Ishikawa (cell line): ENCODE data around the gene SUCNR1.

Experiments used
- CEBPB ChIP-seq: IDR thresholded peaks from 2 replicates; pipeline ENCODE4 v1.6.1; 2012
- CREB1 ChIP-seq: IDR thresholded peaks from 2 replicates; pipeline ENCODE4 v1.6.1; 2012; ENCODE audit warnings: low read depth
- EGR1 ChIP-seq: IDR thresholded peaks from 2 replicates; pipeline ENCODE4 v1.6.1; 2012
- EP300 ChIP-seq: IDR thresholded peaks from 2 replicates; pipeline ENCODE4 v1.6.1; 2012; ENCODE audit warnings: borderline replicate concordance
- FOXM1 ChIP-seq: IDR thresholded peaks from 2 replicates; pipeline ENCODE4 v1.6.1; 2012; ENCODE audit warnings: low read depth, borderline replicate concordance
- MAX ChIP-seq: IDR thresholded peaks from 2 replicates; pipeline ENCODE4 v1.6.1; 2012
- NFIC ChIP-seq: IDR thresholded peaks from 2 replicates; pipeline ENCODE4 v1.6.1; 2012
- RAD21 ChIP-seq: IDR thresholded peaks from 2 replicates; pipeline ENCODE4 v1.6.1; 2012; ENCODE audit warnings: low read depth
- TAF1 ChIP-seq: IDR thresholded peaks from 2 replicates; pipeline ENCODE4 v1.6.1; 2012; ENCODE audit warnings: low read depth, mild to moderate bottlenecking
- TCF12 ChIP-seq: IDR thresholded peaks from 2 replicates; pipeline ENCODE4 v1.6.1; 2012; ENCODE audit warnings: low read depth
- TEAD4 ChIP-seq: IDR thresholded peaks from 2 replicates; pipeline ENCODE4 v1.6.1; 2012
- YY1 ChIP-seq: IDR thresholded peaks from 2 replicates; pipeline ENCODE4 v1.6.1; 2012; ENCODE audit warnings: low read depth
- ZBTB7A ChIP-seq: IDR thresholded peaks from 2 replicates; pipeline ENCODE4 v1.6.1; 2012; ENCODE audit warnings: low read depth
- TF ChIP-seq, protein P1 (sequence below): IDR thresholded peaks from 2 replicates; pipeline ENCODE4 v1.6.1; 2012; ENCODE audit warnings: low read depth, mild to moderate bottlenecking
- TF ChIP-seq, protein P2 (sequence below): IDR thresholded peaks from 2 replicates; pipeline ENCODE4 v1.6.1; 2012

Gene SUCNR1

DNA sequence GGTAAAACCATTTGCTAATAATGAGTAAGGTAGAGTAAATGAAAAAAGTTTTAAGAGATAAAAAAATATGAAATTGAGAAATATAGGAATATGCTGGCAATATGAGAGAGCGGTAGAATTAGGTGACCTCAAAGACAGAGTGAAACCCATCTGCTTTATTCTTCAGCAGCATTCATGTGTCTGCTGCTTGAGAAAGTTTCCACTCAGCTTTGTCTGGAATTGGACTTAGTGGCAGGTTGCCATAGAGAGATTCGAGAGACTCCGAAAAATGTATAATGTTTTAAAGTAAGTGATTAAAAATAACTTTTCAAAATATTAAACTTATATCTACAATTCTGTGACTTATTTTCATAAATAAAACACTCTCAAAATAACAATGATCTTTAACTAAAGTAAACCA, 5.0 kb downstream of the SUCNR1 start:
- TF ChIP-seq TCF12 (no peak), FOXM1 (no peak), EP300 (no peak), NFIC (no peak), YY1 (no peak)

DNA sequence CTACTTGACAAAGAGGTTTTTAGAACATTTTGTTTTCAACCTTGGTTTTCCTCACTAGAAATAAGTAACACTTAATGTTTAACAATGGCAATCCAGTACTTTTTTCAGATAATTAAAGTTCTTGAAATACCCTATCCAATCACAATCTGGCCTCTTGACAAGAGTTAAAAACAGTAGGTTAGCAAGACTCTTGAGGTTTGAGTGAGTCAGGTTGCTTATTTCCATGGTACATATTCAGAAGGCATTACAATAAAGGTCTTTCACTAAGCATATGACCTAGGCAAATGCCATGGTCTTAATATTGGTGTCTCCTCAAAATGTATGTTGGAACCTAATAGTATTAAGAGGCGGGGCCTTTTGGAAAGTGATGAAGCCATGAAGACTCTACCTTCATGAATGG, 5.6 kb downstream of the SUCNR1 start:
- TF ChIP-seq, protein P1, sequence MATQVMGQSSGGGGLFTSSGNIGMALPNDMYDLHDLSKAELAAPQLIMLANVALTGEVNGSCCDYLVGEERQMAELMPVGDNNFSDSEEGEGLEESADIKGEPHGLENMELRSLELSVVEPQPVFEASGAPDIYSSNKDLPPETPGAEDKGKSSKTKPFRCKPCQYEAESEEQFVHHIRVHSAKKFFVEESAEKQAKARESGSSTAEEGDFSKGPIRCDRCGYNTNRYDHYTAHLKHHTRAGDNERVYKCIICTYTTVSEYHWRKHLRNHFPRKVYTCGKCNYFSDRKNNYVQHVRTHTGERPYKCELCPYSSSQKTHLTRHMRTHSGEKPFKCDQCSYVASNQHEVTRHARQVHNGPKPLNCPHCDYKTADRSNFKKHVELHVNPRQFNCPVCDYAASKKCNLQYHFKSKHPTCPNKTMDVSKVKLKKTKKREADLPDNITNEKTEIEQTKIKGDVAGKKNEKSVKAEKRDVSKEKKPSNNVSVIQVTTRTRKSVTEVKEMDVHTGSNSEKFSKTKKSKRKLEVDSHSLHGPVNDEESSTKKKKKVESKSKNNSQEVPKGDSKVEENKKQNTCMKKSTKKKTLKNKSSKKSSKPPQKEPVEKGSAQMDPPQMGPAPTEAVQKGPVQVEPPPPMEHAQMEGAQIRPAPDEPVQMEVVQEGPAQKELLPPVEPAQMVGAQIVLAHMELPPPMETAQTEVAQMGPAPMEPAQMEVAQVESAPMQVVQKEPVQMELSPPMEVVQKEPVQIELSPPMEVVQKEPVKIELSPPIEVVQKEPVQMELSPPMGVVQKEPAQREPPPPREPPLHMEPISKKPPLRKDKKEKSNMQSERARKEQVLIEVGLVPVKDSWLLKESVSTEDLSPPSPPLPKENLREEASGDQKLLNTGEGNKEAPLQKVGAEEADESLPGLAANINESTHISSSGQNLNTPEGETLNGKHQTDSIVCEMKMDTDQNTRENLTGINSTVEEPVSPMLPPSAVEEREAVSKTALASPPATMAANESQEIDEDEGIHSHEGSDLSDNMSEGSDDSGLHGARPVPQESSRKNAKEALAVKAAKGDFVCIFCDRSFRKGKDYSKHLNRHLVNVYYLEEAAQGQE: no peak
- TF ChIP-seq TEAD4 (no peak), EP300 (no peak), CEBPB (no peak), EGR1 (no peak), ZBTB7A (no peak), TCF12 (no peak), RAD21 (no peak), FOXM1 (no peak), CREB1 (no peak), TAF1 (no peak), YY1 (no peak), NFIC (no peak), MAX (no peak)
- TF ChIP-seq, protein P2, sequence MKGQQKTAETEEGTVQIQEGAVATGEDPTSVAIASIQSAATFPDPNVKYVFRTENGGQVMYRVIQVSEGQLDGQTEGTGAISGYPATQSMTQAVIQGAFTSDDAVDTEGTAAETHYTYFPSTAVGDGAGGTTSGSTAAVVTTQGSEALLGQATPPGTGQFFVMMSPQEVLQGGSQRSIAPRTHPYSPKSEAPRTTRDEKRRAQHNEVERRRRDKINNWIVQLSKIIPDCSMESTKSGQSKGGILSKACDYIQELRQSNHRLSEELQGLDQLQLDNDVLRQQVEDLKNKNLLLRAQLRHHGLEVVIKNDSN: no peak

DNA sequence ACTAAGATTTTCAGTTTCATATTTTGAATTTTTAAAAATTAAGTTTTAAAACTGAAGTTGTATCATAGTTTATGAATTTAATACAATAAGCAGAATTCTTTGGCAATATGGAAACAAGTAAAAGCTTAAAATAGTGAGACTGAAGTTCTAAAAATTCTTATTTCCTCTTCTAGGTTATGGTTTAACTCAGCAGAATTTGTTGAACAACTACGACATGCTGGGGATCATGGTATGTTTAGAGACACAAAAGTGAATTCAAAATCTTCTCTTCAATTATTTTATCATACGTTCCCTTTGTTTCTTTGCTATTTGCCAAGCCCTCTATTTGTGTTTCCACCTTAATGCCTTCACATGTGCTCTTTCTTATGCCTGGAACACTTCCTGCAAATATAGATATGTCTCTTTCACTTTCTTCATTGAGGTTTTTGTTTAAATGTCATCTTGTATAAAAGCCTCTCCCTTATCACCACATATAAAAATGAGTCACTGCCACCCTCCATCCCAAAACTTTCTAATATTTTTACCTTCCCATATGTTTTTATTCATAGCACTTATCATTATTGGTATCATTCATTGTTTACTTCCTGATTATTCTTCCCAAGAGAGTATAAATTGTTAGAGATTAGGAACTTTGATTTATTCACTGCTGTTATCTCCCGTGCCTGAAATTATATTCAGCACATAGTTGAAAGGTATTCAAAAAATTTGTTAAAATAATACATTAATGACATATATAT, 6.4 kb downstream of the SUCNR1 start:
- TF ChIP-seq CEBPB (no peak), TCF12 (no peak), CREB1 (no peak), EGR1 (no peak), FOXM1 (no peak), TAF1 (no peak), RAD21 (no peak), TEAD4 (no peak), ZBTB7A (no peak), YY1 (no peak), NFIC (no peak), MAX (no peak), EP300 (no peak)
- TF ChIP-seq, protein P2: no peak
- TF ChIP-seq, protein P1: no peak

GRCh38 chr3:151880416-151880690, 6.9 kb downstream of the SUCNR1 start:
- TF ChIP-seq, protein P2: no peak
- no peak for TF ChIP-seq TCF12
- no peak for TF ChIP-seq CREB1
- no peak for TF ChIP-seq TEAD4

DNA sequence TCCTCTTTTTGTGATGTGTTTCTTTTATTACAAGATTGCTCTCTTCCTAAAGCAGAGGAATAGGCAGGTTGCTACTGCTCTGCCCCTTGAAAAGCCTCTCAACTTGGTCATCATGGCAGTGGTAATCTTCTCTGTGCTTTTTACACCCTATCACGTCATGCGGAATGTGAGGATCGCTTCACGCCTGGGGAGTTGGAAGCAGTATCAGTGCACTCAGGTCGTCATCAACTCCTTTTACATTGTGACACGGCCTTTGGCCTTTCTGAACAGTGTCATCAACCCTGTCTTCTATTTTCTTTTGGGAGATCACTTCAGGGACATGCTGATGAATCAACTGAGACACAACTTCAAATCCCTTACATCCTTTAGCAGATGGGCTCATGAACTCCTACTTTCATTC, 7.7 kb downstream of the SUCNR1 start:
- TF ChIP-seq, protein P1: no peak
- TF ChIP-seq ZBTB7A (no peak), EP300 (no peak), CREB1 (no peak), FOXM1 (no peak), TCF12 (no peak), YY1 (no peak), MAX (no peak), TEAD4 (no peak), RAD21 (no peak), EGR1 (no peak), NFIC (no peak), CEBPB (no peak), TAF1 (no peak)
- TF ChIP-seq, protein P2: no peak
